Keratinocyte (primary cell): ENCODE data around the gene BHLHE40. TPM values are rescaled to one million over a fixed set of nuclear protein-coding genes. Genes with fewer than 3 reads are reported as not detected.
"Not testable (repeated sequence)": the region's sequence is repeated elsewhere in the genome, so short reads cannot be mapped to it uniquely, and the experiment has no call there.

Source experiments
- DNase-seq: peaks from one replicate; pipeline ENCODE4 v3.0.0-alpha.2; 2011; ENCODE audit warnings: low read depth, missing footprints, low spot score
- FAIRE-seq: peaks from 2 replicates; lab custom pipeline; 2011; peaks lifted over from hg19 to GRCh38; lab: Jason Lieb, UNC
- H2AFZ ChIP-seq: 2 replicates; pipeline ENCODE4 v1.6.0; 2012; ENCODE audit warnings: low read length, control low read depth, inconsistent platforms; ENCODE audit not compliant: control insufficient read depth
- H3K27ac ChIP-seq: 2 replicates; pipeline ENCODE4 v1.5.1; 2011; ENCODE audit warnings: low read length; ENCODE audit not compliant: control insufficient read depth, insufficient read depth
- H3K27me3 ChIP-seq: 3 replicates; pipeline ENCODE4 v1.6.0; 2011; ENCODE audit warnings: low read length; ENCODE audit not compliant: control insufficient read depth, insufficient read depth; ENCODE audit errors: extremely low read depth
- H3K36me3 ChIP-seq, 2 experiments: 2 replicates in 1 of 2; 3 replicates in 1 of 2; pipeline ENCODE4 v1.5.1; 2011; ENCODE audit warnings: low read length in 2 of 2, mild to moderate bottlenecking in 1 of 2; ENCODE audit not compliant: control insufficient read depth in 2 of 2, insufficient read depth in 2 of 2; ENCODE audit errors: extremely low read depth in 1 of 2
- H3K4me1 ChIP-seq: 3 replicates; pipeline ENCODE4 v1.5.1; 2011; ENCODE audit warnings: low read length; ENCODE audit not compliant: control insufficient read depth, insufficient read depth; ENCODE audit errors: extremely low read depth
- H3K4me2 ChIP-seq: 3 replicates; pipeline ENCODE4 v1.6.0; 2011; ENCODE audit warnings: low read depth, low read length; ENCODE audit not compliant: control insufficient read depth, insufficient read depth; ENCODE audit errors: extremely low read depth
- H3K4me3 ChIP-seq, 3 experiments: fragments of 200-600 bp in 1 of 3; sonication (generic) in 1 of 3; 2 replicates in 2 of 3; 3 replicates in 1 of 3; pipeline ENCODE4 v1.5.1; 2011 to 2016; ENCODE audit warnings: low read length in 3 of 3, mild to moderate bottlenecking in 3 of 3, control low read depth in 2 of 3, inconsistent platforms in 1 of 3, low read depth in 1 of 3, mixed read lengths in 1 of 3, mixed run types in 1 of 3, moderate library complexity in 1 of 3; ENCODE audit not compliant: control insufficient read depth in 2 of 3, insufficient read depth in 2 of 3; ENCODE audit errors: extremely low read depth in 1 of 3
- H3K79me2 ChIP-seq: 2 replicates; pipeline ENCODE4 v1.6.0; 2012; ENCODE audit warnings: low read length; ENCODE audit not compliant: control insufficient read depth, insufficient read depth
- H3K9ac ChIP-seq: 3 replicates; pipeline ENCODE4 v1.6.0; 2011; ENCODE audit warnings: low read length; ENCODE audit not compliant: control insufficient read depth, insufficient read depth; ENCODE audit errors: extremely low read depth
- H3K9me1 ChIP-seq: 3 replicates; pipeline ENCODE4 v1.6.0; 2011; ENCODE audit warnings: low read length; ENCODE audit not compliant: control insufficient read depth, insufficient read depth; ENCODE audit errors: extremely low read depth
- H3K9me3 ChIP-seq: 2 replicates; pipeline ENCODE4 v1.5.1; 2012; ENCODE audit warnings: low read depth, low read length; ENCODE audit not compliant: control insufficient read depth
- H4K20me1 ChIP-seq: 3 replicates; pipeline ENCODE4 v1.6.0; 2011; ENCODE audit warnings: low read length; ENCODE audit not compliant: control insufficient read depth, insufficient read depth; ENCODE audit errors: extremely low read depth
- EZH2 ChIP-seq: IDR thresholded peaks from one replicate; pipeline ENCODE4 v1.6.1; 2012; ENCODE audit warnings: inconsistent platforms, mild to moderate bottlenecking, low read length, moderate library complexity
- dilution Hi-C: fragments of 300-500 bp; cut with MboI; formaldehyde crosslinking; loops from one replicate; pipeline ENCODE4 v1.7.0; 2020; ENCODE audit warnings: low sequenced_read_pairs; ENCODE audit not compliant: extremely low pct_ligation_motif_present
- polyA plus RNA-seq, 5 experiments: library from polyadenylated mRNA; depleted of rRNA in 3 of 5; stranded (reverse) in 3 of 5; stranded (forward) in 1 of 5; unstranded in 1 of 5; fragments of >200 nt; gene quantifications; 1 replicate in 1 of 5; 2 replicates in 3 of 5; 3 replicates in 1 of 5; pipeline versions ENCODE4 v1.2.1 to v1.2.3, GENCODE V29; 2011 to 2012; ENCODE audit warnings: missing spikeins in 2 of 5, low read depth in 1 of 5, low replicate concordance in 1 of 5
- TF ChIP-seq, protein P1 (sequence below), 3 experiments: IDR thresholded peaks in 1 of 3; conservative IDR thresholded peaks in 1 of 3; optimal IDR thresholded peaks in 1 of 3; 2 replicates in 2 of 3; 3 replicates in 1 of 3; pipeline versions ENCODE3 to v1.5.1; 2011; ENCODE audit warnings: low read length in 3 of 3, mild to moderate bottlenecking in 3 of 3, moderate library complexity in 2 of 3, control low read depth in 1 of 3, inconsistent platforms in 1 of 3; ENCODE audit not compliant: insufficient read depth in 2 of 3; ENCODE audit errors: extremely low read depth in 1 of 3

The BHLHE40 gene
- polyA plus RNA-seq, 1 donor (not counting 4 experiments of a cell fraction or from before 2014, with no cell fraction given) = 95.7 TPM

DNA sequence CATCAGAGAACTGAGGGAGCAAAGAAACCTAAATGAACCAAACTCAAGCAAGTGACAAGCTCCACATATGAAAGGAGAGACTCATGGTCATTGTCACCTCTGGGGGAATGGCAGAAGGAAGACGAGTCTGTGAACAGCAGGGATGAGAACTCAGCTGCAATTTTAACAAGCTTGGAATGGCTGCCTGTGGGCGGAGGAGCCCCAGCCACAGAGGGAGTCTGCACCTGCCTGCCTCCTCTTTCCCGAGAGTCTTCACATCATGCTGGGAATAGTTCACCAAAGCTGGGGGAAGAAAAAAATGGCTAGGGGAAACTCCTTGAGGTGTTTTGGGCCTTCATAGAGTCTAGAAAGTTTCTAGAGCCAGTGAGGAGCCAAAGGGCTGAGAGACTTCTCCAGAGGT is 21.3 kb upstream of the BHLHE40 start:
- H3K4me2 ChIP-seq = no peak overlapping the region
- H3K9me3 ChIP-seq = no peaks in the 10 kb centered on the region
- no peak for FAIRE-seq
- H3K9ac ChIP-seq = no peak overlapping the region
- dilution Hi-C loops = no loop called here
- no peaks in the 10 kb centered on the region for H3K4me1 ChIP-seq
- no peak overlapping the region for H3K27ac ChIP-seq
- no peaks in the 10 kb centered on the region for H3K27me3 ChIP-seq
- no peaks in the 10 kb centered on the region for H4K20me1 ChIP-seq
- no peaks in the 10 kb centered on the region for H3K79me2 ChIP-seq
- TF ChIP-seq, protein P1, sequence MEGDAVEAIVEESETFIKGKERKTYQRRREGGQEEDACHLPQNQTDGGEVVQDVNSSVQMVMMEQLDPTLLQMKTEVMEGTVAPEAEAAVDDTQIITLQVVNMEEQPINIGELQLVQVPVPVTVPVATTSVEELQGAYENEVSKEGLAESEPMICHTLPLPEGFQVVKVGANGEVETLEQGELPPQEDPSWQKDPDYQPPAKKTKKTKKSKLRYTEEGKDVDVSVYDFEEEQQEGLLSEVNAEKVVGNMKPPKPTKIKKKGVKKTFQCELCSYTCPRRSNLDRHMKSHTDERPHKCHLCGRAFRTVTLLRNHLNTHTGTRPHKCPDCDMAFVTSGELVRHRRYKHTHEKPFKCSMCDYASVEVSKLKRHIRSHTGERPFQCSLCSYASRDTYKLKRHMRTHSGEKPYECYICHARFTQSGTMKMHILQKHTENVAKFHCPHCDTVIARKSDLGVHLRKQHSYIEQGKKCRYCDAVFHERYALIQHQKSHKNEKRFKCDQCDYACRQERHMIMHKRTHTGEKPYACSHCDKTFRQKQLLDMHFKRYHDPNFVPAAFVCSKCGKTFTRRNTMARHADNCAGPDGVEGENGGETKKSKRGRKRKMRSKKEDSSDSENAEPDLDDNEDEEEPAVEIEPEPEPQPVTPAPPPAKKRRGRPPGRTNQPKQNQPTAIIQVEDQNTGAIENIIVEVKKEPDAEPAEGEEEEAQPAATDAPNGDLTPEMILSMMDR (optimal IDR thresholded peaks at IDR 0.05 in 1 of 3, IDR thresholded peaks at IDR 0.05 in 1 of 3, conservative IDR thresholded peaks at IDR 0.05 in 1 of 3; ENCODE audit: extremely low read depth in 1 of 3, insufficient read depth in 2 of 3, low read length in 3 of 3) = no peak
- TF ChIP-seq EZH2 = no peak
- DNase-seq = no peak
- H3K36me3 ChIP-seq = no peaks in the 10 kb centered on the region
- no peak overlapping the region for H3K4me3 ChIP-seq
- no peaks in the 10 kb centered on the region for H3K9me1 ChIP-seq
- no peak overlapping the region for H2AFZ ChIP-seq

DNA sequence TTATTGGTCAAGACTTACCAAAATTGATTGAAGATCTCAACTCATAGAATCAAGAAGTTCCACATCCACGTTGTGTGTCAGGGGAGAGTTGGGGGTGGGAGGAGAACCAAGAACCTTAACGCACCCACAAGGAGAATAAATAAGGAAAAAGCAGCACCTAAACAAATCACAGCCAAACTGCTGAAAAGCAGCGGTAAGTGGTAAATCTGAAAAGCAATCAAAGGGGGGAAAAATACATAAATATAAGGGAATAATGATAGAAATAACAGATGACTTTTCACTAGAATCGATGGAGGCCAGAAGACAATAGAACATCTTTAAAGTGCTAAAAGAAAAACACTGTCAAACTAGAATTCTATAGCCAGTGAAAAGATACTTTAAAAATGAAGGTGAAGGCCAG is 20.1 kb upstream of the BHLHE40 start:
- no peaks in the 10 kb centered on the region for H3K4me1 ChIP-seq
- TF ChIP-seq, protein P1 (optimal IDR thresholded peaks at IDR 0.05 in 1 of 3, IDR thresholded peaks at IDR 0.05 in 1 of 3, conservative IDR thresholded peaks at IDR 0.05 in 1 of 3; ENCODE audit: extremely low read depth in 1 of 3, insufficient read depth in 2 of 3, low read length in 3 of 3) = no peak
- TF ChIP-seq EZH2 = no peak
- no peaks in the 10 kb centered on the region for H3K36me3 ChIP-seq
- H3K9me1 ChIP-seq = no peaks in the 10 kb centered on the region
- dilution Hi-C loops = no loop called here
- H3K79me2 ChIP-seq = no peaks in the 10 kb centered on the region
- no peak overlapping the region for H3K9ac ChIP-seq
- H3K4me2 ChIP-seq = no peak overlapping the region
- H2AFZ ChIP-seq = no peak overlapping the region
- no peak overlapping the region for H3K4me3 ChIP-seq
- FAIRE-seq (no peak), DNase-seq (no peak)
- H3K9me3 ChIP-seq = no peaks in the 10 kb centered on the region
- no peaks in the 10 kb centered on the region for H4K20me1 ChIP-seq
- H3K27me3 ChIP-seq = no peaks in the 10 kb centered on the region
- H3K27ac ChIP-seq = no peak overlapping the region

DNA sequence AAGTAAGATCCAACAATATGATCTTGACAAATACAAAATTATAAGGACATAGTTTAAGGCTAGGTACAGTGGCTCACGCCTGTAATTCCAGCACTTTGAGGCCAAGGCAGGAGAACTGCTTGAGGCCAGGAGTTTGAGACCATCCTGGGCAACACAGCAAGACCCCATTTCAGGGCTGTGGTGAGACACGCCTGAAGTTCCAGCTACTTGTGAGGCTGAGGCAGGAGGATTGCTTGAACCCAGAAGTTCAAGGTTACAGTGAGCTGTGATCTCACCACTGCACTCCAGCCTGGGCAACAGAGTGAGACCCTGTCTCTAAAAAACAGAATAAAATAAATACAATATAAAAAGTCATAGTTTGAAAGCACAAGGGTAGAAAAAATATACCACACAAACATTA is 17.4 kb upstream of the BHLHE40 start:
- FAIRE-seq, DNase-seq, H3K79me2 ChIP-seq, H3K4me1 ChIP-seq, H3K36me3 ChIP-seq, H3K9me1 ChIP-seq, H4K20me1 ChIP-seq, H3K4me2 ChIP-seq, H3K27ac ChIP-seq, dilution Hi-C loops, H3K9ac ChIP-seq, H2AFZ ChIP-seq, H3K9me3 ChIP-seq, H3K27me3 ChIP-seq, H3K4me3 ChIP-seq: not testable (repeated sequence)
